ENCODE data around the gene CDC123. TPM values are rescaled to one million over a fixed set of nuclear protein-coding genes. Genes with fewer than 3 reads are reported as not detected.

Gene CDC123
- total RNA-seq, 2 donors from 2014 or later, result 161 to 167 TPM

- H3K36me3 Mint-ChIP-seq, result peaks cover 44% of the 10 kb centered on the region
- ATAC-seq (no peak), DNase-seq (ENCODE audit: low spot score) (no peak)
- no peaks in the 10 kb centered on the region for H3K9me3 Mint-ChIP-seq
- H3K27me3 Mint-ChIP-seq, result no peaks in the 10 kb centered on the region
- peaks cover 44 to 48% of the 10 kb centered on the region in 2 donors for H3K4me1 Mint-ChIP-seq (ENCODE audit: low read depth in 2 of 2)
- H3K4me3 Mint-ChIP-seq, result peak overlapping the region; percentile 63
- H3K27ac Mint-ChIP-seq, result peak overlapping the region; percentile 29 to 57
These were observed 2.2 kb downstream of the CDC123 start for GRCh38 chr10:12198156-12198555.

GRCh38 chr10:12200850-12201249, 4.9 kb downstream of the CDC123 start:
- H3K27ac Mint-ChIP-seq, result peak overlapping the region; percentile 59 to 77
- ATAC-seq (no peak), DNase-seq (ENCODE audit: low spot score) (no peak)
- H3K4me3 Mint-ChIP-seq, result peak overlapping the region; percentile 71
- H3K27me3 Mint-ChIP-seq, result no peaks in the 10 kb centered on the region
- peaks cover 35 to 48% of the 10 kb centered on the region in 2 donors for H3K4me1 Mint-ChIP-seq (ENCODE audit: low read depth in 2 of 2)
- peaks cover 36% of the 10 kb centered on the region for H3K36me3 Mint-ChIP-seq
- H3K9me3 Mint-ChIP-seq, result no peaks in the 10 kb centered on the region

GRCh38 chr10:12201543-12201942, 5.6 kb downstream of the CDC123 start:
- peaks cover 29% of the 10 kb centered on the region for H3K36me3 Mint-ChIP-seq
- peak overlapping the region; percentile 59 to 77 for H3K27ac Mint-ChIP-seq
- H3K4me3 Mint-ChIP-seq, result peak overlapping the region; percentile 71
- ATAC-seq (peak; percentile 92), DNase-seq (ENCODE audit: low spot score) (no peak)
- no peaks in the 10 kb centered on the region for H3K9me3 Mint-ChIP-seq
- peaks cover 30 to 43% of the 10 kb centered on the region in 2 donors for H3K4me1 Mint-ChIP-seq (ENCODE audit: low read depth in 2 of 2)
- no peaks in the 10 kb centered on the region for H3K27me3 Mint-ChIP-seq

DNA sequence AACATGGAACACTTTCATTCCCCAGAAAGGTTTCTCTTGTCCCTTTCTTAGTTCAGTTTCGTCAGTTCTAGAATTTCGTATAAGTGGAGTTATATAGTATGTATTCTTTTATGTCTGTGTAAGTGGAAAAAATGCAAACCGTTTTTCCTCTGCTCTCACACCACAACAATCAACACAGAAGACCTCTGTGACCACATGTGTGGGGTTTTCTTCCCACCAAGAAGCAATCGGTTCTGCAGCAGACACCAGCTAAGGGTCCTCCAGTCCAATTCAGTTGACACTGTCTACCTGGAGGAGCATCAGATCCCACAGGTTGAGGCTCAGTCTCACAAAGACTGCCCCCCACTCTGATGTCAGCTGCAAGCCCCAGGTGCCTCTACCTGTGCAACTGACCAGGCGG, 6.2 kb downstream of the CDC123 start:
- peak overlapping the region; percentile 59 to 77 for H3K27ac Mint-ChIP-seq
- no peak for ATAC-seq

DNA sequence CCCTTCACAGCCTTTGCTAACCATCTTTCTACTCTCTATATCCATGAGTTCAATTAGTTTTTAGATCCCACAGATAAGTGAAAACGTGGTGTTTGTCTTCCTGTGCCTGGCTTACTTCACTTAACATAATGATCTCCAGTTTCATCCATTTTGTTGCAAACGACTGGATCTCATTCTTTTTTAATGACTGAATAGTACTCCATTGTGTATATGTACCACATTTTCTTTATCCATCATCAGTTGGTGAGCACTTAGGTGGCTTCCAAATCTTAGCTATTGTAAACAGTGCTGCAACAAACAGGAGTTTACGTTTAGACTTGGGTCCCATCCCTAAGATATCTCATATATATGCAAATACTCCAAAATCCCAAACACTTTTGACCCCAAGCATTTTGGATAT, 9.1 kb downstream of the CDC123 start:
- no peak overlapping the region for H3K27ac Mint-ChIP-seq
- peaks cover 31 to 42% of the 10 kb centered on the region in 2 donors for H3K4me1 Mint-ChIP-seq (ENCODE audit: low read depth in 2 of 2)
- DNase-seq (ENCODE audit: low spot score), result no peak
- peaks cover 34% of the 10 kb centered on the region for H3K36me3 Mint-ChIP-seq
- H3K4me3 Mint-ChIP-seq, result no peak overlapping the region
- no peak for ATAC-seq
- no peaks in the 10 kb centered on the region for H3K9me3 Mint-ChIP-seq
- no peaks in the 10 kb centered on the region for H3K27me3 Mint-ChIP-seq

More for the DNA sequence above, 6.2 kb downstream of the CDC123 start:
- Mint-ChIP-seq H3K4me1 (ENCODE audit: low read depth in 2 of 2) (peaks cover 27 to 44% of the 10 kb centered on the region in 2 donors), H3K27me3 (no peaks in the 10 kb centered on the region), H3K36me3 (peaks cover 30% of the 10 kb centered on the region), H3K9me3 (no peaks in the 10 kb centered on the region), H3K4me3 (no peak overlapping the region)
- DNase-seq (ENCODE audit: low spot score), result no peak

DNA sequence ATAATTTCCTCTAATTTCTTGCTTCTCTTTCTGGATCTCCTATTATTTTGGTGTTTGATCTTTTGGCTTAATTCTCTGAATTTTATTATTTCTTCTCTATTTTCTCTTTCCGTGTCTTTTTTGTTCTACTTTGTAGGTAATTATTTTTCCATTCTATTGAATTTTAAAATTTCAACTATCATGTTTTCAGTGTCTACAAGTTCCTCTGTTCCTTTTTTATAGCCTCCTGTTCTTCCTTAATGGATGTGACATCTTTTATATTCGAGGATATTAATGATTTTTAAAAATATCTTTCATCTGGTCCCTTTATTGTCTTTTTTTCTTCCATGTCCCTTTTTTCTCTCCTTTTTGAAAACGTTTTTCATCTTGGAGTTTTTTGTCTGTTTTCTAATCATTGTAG, 11.1 kb downstream of the CDC123 start:
- peaks cover 33% of the 10 kb centered on the region for H3K36me3 Mint-ChIP-seq
- no peaks in the 10 kb centered on the region for H3K9me3 Mint-ChIP-seq
- no peak overlapping the region for H3K4me3 Mint-ChIP-seq
- ATAC-seq, result no peak
- peaks cover 23 to 30% of the 10 kb centered on the region in 2 donors for H3K4me1 Mint-ChIP-seq (ENCODE audit: low read depth in 2 of 2)
- H3K27me3 Mint-ChIP-seq, result no peaks in the 10 kb centered on the region
- H3K27ac Mint-ChIP-seq, result no peak overlapping the region
- DNase-seq (ENCODE audit: low spot score), result no peak

GRCh38 chr10:12208460-12208859, 12.5 kb downstream of the CDC123 start:
- no peaks in the 10 kb centered on the region for H3K9me3 Mint-ChIP-seq
- ATAC-seq (no peak), DNase-seq (ENCODE audit: low spot score) (no peak)
- peaks cover 33% of the 10 kb centered on the region for H3K36me3 Mint-ChIP-seq
- H3K27ac Mint-ChIP-seq, result peak overlapping the region in 1 of 2 donors; percentile 6
- H3K27me3 Mint-ChIP-seq, result no peaks in the 10 kb centered on the region
- H3K4me1 Mint-ChIP-seq (ENCODE audit: low read depth in 2 of 2), result peaks cover 21 to 25% of the 10 kb centered on the region in 2 donors
- no peak overlapping the region for H3K4me3 Mint-ChIP-seq

DNA sequence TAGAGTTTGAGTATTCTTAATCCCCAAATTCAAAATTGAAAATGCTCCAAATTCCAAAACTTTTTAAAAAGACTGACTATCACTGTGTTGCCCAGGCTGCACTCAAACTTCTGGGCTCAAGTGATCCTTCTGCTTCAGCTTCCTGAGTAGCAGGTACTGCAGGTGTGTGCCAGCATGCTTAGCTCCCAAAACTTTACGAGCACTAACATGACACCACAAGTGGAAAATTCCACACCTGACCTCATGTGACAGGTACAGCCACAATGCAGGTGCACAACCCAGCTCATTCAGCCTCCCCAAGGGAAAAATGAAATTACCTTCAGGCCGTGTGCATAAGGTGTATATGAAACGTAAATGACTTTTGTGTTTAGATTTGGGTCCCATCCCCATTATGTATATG, 16.5 kb downstream of the CDC123 start:
- H3K27ac Mint-ChIP-seq, result peak overlapping the region in 1 of 2 donors; percentile 26
- H3K36me3 Mint-ChIP-seq, result peaks cover 31% of the 10 kb centered on the region
- ATAC-seq (no peak), DNase-seq (ENCODE audit: low spot score) (no peak)
- H3K9me3 Mint-ChIP-seq, result no peaks in the 10 kb centered on the region
- no peaks in the 10 kb centered on the region for H3K27me3 Mint-ChIP-seq
- H3K4me1 Mint-ChIP-seq (ENCODE audit: low read depth in 2 of 2), result peaks cover 29% of the 10 kb centered on the region in 2 donors
- no peak overlapping the region for H3K4me3 Mint-ChIP-seq

- no peak for DNase-seq (ENCODE audit: low spot score)
- no peak for ATAC-seq
- Mint-ChIP-seq H3K4me3 (no peak overlapping the region), H3K4me1 (ENCODE audit: low read depth in 2 of 2) (peaks cover 23 to 25% of the 10 kb centered on the region in 2 donors), H3K9me3 (no peaks in the 10 kb centered on the region), H3K27ac (no peak overlapping the region), H3K27me3 (no peaks in the 10 kb centered on the region), H3K36me3 (peaks cover 29% of the 10 kb centered on the region)
These were observed 17.6 kb downstream of the CDC123 start for GRCh38 chr10:12213621-12214020.

GRCh38 chr10:12214093-12214492, 18.1 kb downstream of the CDC123 start:
- no peak overlapping the region for H3K4me3 Mint-ChIP-seq
- peaks cover 23 to 26% of the 10 kb centered on the region in 2 donors for H3K4me1 Mint-ChIP-seq (ENCODE audit: low read depth in 2 of 2)
- ATAC-seq (no peak), DNase-seq (ENCODE audit: low spot score) (no peak)
- no peaks in the 10 kb centered on the region for H3K27me3 Mint-ChIP-seq
- no peaks in the 10 kb centered on the region for H3K9me3 Mint-ChIP-seq
- peaks cover 29% of the 10 kb centered on the region for H3K36me3 Mint-ChIP-seq
- H3K27ac Mint-ChIP-seq, result peak overlapping the region; percentile 43 to 78

DNA sequence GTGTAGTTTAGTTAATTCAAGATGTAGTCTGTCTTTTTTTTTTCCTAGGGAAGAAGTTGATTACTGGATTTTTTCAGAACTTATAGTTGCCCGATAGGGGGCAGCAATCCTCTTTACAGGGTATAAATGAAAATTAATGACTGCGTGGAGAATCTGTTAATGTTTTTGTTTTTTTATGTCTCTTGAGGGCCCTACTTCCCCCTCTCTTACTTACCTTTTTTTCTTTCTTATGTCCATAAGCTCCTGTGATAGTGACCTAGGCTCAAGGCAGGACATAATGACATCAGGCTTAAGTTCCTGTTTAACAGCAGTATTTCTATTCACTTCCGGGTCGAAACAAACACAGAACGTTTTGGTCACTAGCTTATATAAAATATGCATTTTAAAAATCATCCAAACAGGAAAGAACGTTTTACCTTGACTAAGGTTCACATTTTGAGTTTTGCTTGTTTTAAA, 18.8 kb downstream of the CDC123 start:
- H3K4me3 Mint-ChIP-seq, result peak overlapping the region; percentile 43
- peak overlapping the region; percentile 43 to 78 for H3K27ac Mint-ChIP-seq
- H3K27me3 Mint-ChIP-seq, result no peaks in the 10 kb centered on the region
- peaks cover 32% of the 10 kb centered on the region for H3K36me3 Mint-ChIP-seq
- H3K4me1 Mint-ChIP-seq (ENCODE audit: low read depth in 2 of 2), result peaks cover 22 to 23% of the 10 kb centered on the region in 2 donors
- DNase-seq (ENCODE audit: low spot score), result no peak
- peak in 1 of 2 donors; percentile 57 for ATAC-seq
- H3K9me3 Mint-ChIP-seq, result no peaks in the 10 kb centered on the region

DNA sequence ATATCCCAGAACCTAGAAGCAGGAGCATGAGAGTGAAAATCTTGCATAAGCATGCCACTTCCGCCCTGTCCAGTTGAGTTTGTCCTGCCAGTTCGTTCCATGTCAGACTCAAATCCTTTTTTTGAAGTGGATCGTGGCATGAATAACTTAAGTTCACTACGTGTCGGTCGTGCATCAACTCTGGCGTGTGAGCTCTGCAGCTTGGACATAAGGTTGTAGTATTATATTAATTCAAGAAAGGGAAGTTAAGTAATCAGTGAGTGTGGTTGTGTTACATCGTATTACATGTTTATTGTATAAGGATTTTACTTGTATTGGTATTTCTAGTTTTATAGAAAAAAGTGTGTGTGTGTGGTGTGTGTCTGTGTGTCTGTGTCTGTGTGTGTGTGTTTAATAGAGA, 23.0 kb downstream of the CDC123 start:
- DNase-seq (ENCODE audit: low spot score) (no peak), ATAC-seq (no peak)
- Mint-ChIP-seq H3K36me3 (peaks cover 23% of the 10 kb centered on the region), H3K27me3 (no peaks in the 10 kb centered on the region), H3K27ac (peak overlapping the region in 1 of 2 donors; percentile 76), H3K4me3 (no peak overlapping the region), H3K4me1 (ENCODE audit: low read depth in 2 of 2) (peaks cover 20 to 29% of the 10 kb centered on the region in 2 donors), H3K9me3 (no peaks in the 10 kb centered on the region)

DNA sequence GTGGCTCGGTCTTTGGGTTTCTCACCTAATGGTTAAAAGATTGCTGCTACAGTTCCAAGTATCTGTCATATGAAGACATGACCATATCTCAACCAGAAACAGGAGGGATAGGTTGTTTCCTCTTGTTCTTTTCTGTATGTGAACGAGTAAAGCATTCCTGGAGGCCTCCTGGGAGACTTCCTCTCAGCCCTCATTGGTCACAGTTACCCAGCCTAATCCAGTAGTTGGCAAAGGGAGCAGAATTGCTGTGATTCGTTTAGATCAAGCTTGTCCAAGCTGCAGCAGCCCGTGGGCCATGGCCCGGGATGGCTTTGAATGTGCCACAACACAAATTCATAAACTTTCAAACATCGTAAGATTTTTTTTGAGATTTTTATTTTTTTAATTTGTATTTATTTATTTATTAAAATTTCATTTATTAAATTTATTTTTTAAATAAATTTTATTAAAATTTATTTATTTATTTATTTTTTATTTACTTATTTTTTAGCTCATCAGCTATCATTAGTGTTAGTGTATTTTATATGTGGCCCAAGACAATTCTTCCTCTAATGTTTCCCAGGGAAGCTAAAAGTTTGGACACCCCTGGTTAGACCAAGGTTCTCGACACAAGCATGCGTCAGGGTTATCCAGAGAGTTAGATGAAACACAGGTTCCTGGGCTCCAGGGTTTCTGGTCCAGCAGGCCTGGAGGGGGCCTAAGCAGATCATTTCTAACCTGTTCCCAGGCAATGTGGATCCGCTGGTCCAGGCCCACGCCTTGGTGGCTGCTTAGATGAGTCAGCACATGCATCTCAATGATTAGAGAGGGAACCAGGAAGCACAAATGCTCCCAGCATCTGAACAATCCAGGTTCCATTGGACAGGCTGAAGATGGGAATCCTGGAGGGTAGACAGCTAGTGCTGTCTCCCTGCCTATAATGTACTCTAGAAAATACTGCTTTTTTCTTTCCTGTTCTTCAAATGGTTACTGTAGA, 25.6 kb downstream of the CDC123 start:
- Mint-ChIP-seq H3K27ac (peak overlapping the region in 1 of 2 donors; percentile 57), H3K36me3 (peaks cover 21% of the 10 kb centered on the region)

GRCh38 chr10:12225444-12225843, 29.5 kb downstream of the CDC123 start:
- ATAC-seq, result no peak
- Mint-ChIP-seq H3K4me1 (ENCODE audit: low read depth in 2 of 2) (peaks cover under 1 to 6% of the 10 kb centered on the region in 2 donors), H3K4me3 (no peak overlapping the region), H3K27ac (no peak overlapping the region), H3K27me3 (no peaks in the 10 kb centered on the region), H3K9me3 (no peaks in the 10 kb centered on the region), H3K36me3 (peaks cover 11% of the 10 kb centered on the region)
- no peak for DNase-seq (ENCODE audit: low spot score)

More for the DNA sequence above, 25.6 kb downstream of the CDC123 start:
- Mint-ChIP-seq H3K4me1 (ENCODE audit: low read depth in 2 of 2) (peaks cover 13 to 16% of the 10 kb centered on the region in 2 donors), H3K27me3 (no peaks in the 10 kb centered on the region), H3K4me3 (no peak overlapping the region), H3K9me3 (no peaks in the 10 kb centered on the region)
- ATAC-seq (no peak), DNase-seq (ENCODE audit: low spot score) (no peak)

Measured in natural killer cell treated with Interleukin-12 subunit alpha and Interleukin-12 subunit beta and Interleukin-15 and Interleukin-18, amount 100 ng/mL, for 72 hours (primary cell).